A204.1 (cell line): Measurements from ENCODE around the gene MCM3AP.
"Not testable (repeated sequence)": the region's sequence is repeated elsewhere in the genome, so short reads cannot be mapped to it uniquely, and the experiment has no call there.

ENCODE experiments used
- FAIRE-seq: peaks from 2 replicates; lab custom pipeline; 2012; peaks lifted over from hg19 to GRCh38; lab: Jason Lieb, UNC

MCM3AP gene

GRCh38 chr21:46268371-46268770 is 17.0 kb downstream of the MCM3AP start:
- FAIRE-seq, result no peak

- no peak for FAIRE-seq
Observed at GRCh38 chr21:46266946-46267345, 18.5 kb downstream of the MCM3AP start.

GRCh38 chr21:46265736-46266525 is 19.5 kb downstream of the MCM3AP start:
- FAIRE-seq, result no peak

- no peak for FAIRE-seq
Observed at GRCh38 chr21:46264690-46265144, 20.7 kb downstream of the MCM3AP start.

GRCh38 chr21:46264046-46264689 is 21.2 kb downstream of the MCM3AP start:
- FAIRE-seq, result no peak

- FAIRE-seq, result no peak
Observed at GRCh38 chr21:46256501-46256994, 28.9 kb downstream of the MCM3AP start.

- no peak for FAIRE-seq
Observed at GRCh38 chr21:46255758-46256337, 29.6 kb downstream of the MCM3AP start.

GRCh38 chr21:46255166-46255565 is 30.2 kb downstream of the MCM3AP start:
- FAIRE-seq, result no peak

GRCh38 chr21:46254208-46254975 is 31.0 kb downstream of the MCM3AP start:
- no peak for FAIRE-seq

GRCh38 chr21:46253610-46254124 is 31.7 kb downstream of the MCM3AP start:
- no peak for FAIRE-seq

GRCh38 chr21:46252840-46253239 is 32.6 kb downstream of the MCM3AP start:
- FAIRE-seq, result no peak

GRCh38 chr21:46250146-46250725 is 35.2 kb downstream of the MCM3AP start:
- FAIRE-seq, result no peak

- FAIRE-seq, result no peak
Observed at GRCh38 chr21:46248827-46249226, 36.6 kb downstream of the MCM3AP start.

GRCh38 chr21:46248422-46248782 is 37.0 kb downstream of the MCM3AP start:
- FAIRE-seq, result no peak

- no peak for FAIRE-seq
Observed at GRCh38 chr21:46247699-46248421, 37.6 kb downstream of the MCM3AP start.

GRCh38 chr21:46246345-46246744 is 39.1 kb downstream of the MCM3AP start:
- no peak for FAIRE-seq

- FAIRE-seq, result no peak
Observed at GRCh38 chr21:46245213-46245915, 40.0 kb downstream of the MCM3AP start.

GRCh38 chr21:46244602-46245001 is 40.8 kb downstream of the MCM3AP start:
- no peak for FAIRE-seq

- FAIRE-seq, result no peak
Observed at GRCh38 chr21:46243960-46244361, 41.5 kb downstream of the MCM3AP start.

- no peak for FAIRE-seq
Observed at GRCh38 chr21:46243325-46243724, 42.1 kb downstream of the MCM3AP start.

- not testable (repeated sequence) for FAIRE-seq
Observed at GRCh38 chr21:46241577-46241976, 43.8 kb downstream of the MCM3AP start.
